ENCODE data around the gene RAD51B. TPM values are rescaled to one million over a fixed set of nuclear protein-coding genes. Genes with fewer than 3 reads are reported as not detected.

The RAD51B gene
- total and polyA plus RNA-seq, 9 of the 15 experiments (the other 6 are each of a cell fraction or from before 2014, with no cell fraction given) = 8.5 to 17.3 (median 11.3) TPM

DNA sequence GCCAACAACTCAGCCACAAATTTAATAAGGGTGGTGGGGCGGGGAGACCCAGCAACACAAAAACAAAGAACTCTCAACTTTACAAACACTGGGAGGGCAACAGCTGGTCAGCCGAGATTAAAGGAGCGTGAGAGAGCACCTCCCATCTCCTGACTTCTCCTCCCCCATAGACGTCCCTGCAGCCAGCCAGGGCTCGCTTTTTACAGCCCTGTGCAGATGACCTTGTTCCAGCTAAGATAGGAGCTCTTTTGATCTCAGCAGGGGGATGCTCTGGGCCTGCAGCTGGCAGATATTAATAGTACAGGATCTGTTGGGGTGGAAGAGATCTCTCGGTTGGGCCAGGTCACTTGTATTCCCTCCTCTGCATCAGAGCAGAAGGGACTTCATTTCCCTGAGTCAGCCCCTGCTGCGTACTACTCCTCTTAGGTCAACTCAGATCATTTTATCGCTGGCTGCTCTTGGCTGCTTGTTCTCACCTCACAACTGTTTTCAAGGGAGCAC is 475.8 kb downstream of the RAD51B start (continued):
- TF ChIP-seq U2AF2 (optimal IDR thresholded peaks at IDR 0.05; ENCODE audit: low read depth, low read length) = no peak
- TF ChIP-seq ZNF124 (CRISPR knock-in tag; IDR thresholded peaks at IDR 0.05) = no peak
- peak; percentile 96 for TF ChIP-seq SOX6 (IDR thresholded peaks at IDR 0.05)
- 0 out of 4 replicates have a peak, but pooled peaks of 1 of the 2 experiments have one; percentile 25 for TF ChIP-seq SRF (CRISPR knock-in tag; IDR thresholded peaks at IDR 0.05)
- no peak for TF ChIP-seq ZNF232 (CRISPR knock-in tag; IDR thresholded peaks at IDR 0.05)
- TF ChIP-seq GABPA (tag; conservative IDR thresholded peaks at IDR 0.05; ENCODE audit: low read depth) = no peak; the same call in 1 of the 2 replicates
- peak; percentile 58; the same call in 1 of the 2 replicates for TF ChIP-seq MYC (IDR thresholded peaks at IDR 0.05; ENCODE audit: low read depth, low read length)
- TF ChIP-seq MYC (CRISPR knock-in tag; IDR thresholded peaks at IDR 0.05; ENCODE audit: borderline replicate concordance, low read depth) = no peak
- TF ChIP-seq, protein P1, sequence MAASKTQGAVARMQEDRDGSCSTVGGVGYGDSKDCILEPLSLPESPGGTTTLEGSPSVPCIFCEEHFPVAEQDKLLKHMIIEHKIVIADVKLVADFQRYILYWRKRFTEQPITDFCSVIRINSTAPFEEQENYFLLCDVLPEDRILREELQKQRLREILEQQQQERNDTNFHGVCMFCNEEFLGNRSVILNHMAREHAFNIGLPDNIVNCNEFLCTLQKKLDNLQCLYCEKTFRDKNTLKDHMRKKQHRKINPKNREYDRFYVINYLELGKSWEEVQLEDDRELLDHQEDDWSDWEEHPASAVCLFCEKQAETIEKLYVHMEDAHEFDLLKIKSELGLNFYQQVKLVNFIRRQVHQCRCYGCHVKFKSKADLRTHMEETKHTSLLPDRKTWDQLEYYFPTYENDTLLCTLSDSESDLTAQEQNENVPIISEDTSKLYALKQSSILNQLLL (CRISPR knock-in tag; IDR thresholded peaks at IDR 0.05; ENCODE audit: borderline replicate concordance) = no peak
- no peak for TF ChIP-seq POLR2B (IDR thresholded peaks at IDR 0.05; ENCODE audit: low read depth, partially characterized antibody)
- TF ChIP-seq ARHGAP35 (IDR thresholded peaks at IDR 0.05; ENCODE audit: partially characterized antibody) = no peak
- TF ChIP-seq SRSF7 (optimal IDR thresholded peaks at IDR 0.05; ENCODE audit: low read depth, low read length) = no peak
- peak; percentile 82 for TF ChIP-seq TAF9B (IDR thresholded peaks at IDR 0.05; ENCODE audit: partially characterized antibody)
- peak; percentile 98 for TF ChIP-seq CBFA2T3 (IDR thresholded peaks at IDR 0.05)
- TF ChIP-seq CREB3L1 (IDR thresholded peaks at IDR 0.05; ENCODE audit: borderline replicate concordance, low read depth) = peak; percentile 54; the same call in 1 of the 2 replicates
- peak; percentile 58; the same call in 1 of the 2 replicates for TF ChIP-seq MTA1 (IDR thresholded peaks at IDR 0.05; ENCODE audit: borderline replicate concordance)
- TF ChIP-seq BRD4 (IDR thresholded peaks at IDR 0.05) = no peak
- TF ChIP-seq SIRT6 (IDR thresholded peaks at IDR 0.05; ENCODE audit: low read depth, low read length) = no peak
- TF ChIP-seq ASH1L (IDR thresholded peaks at IDR 0.05; ENCODE audit: borderline replicate concordance, low read depth, partially characterized antibody) = no peak
- TF ChIP-seq ZNF165 (CRISPR knock-in tag; IDR thresholded peaks at IDR 0.05; ENCODE audit: borderline replicate concordance) = no peak
- no peak for TF ChIP-seq BACH1 (tag; IDR thresholded peaks at IDR 0.05)
- no peak for TF ChIP-seq TFE3 (CRISPR knock-in tag; IDR thresholded peaks at IDR 0.05)
- TF ChIP-seq ZBTB5 (IDR thresholded peaks at IDR 0.05) = peak; percentile 97
- TF ChIP-seq ZNF143 (CRISPR knock-in tag; IDR thresholded peaks at IDR 0.05) = no peak

Measured in K562 (cell line).